ENCODE results near the gene PPT2.

DNA sequence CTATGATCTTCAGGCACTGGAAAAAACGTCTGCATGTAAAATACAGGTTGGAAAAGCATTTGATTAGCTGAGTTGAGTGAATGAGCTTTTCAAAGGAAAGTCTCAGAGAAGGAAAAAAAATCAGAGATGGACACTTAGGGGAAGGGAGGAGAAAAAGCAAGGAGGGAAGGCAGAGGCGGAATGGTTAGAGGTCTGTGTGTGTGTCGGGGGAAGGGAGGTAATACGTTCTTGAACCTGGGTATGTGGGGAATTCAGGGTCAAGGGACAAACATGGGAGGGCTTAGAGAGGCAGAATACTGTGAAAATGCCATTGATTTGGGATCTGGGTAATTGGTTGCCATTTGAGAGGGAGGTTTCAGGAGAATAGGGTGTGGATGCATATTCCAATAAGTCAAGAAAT, 7.3 kb upstream of the PPT2 start:
- TF ChIP-seq, protein P1, sequence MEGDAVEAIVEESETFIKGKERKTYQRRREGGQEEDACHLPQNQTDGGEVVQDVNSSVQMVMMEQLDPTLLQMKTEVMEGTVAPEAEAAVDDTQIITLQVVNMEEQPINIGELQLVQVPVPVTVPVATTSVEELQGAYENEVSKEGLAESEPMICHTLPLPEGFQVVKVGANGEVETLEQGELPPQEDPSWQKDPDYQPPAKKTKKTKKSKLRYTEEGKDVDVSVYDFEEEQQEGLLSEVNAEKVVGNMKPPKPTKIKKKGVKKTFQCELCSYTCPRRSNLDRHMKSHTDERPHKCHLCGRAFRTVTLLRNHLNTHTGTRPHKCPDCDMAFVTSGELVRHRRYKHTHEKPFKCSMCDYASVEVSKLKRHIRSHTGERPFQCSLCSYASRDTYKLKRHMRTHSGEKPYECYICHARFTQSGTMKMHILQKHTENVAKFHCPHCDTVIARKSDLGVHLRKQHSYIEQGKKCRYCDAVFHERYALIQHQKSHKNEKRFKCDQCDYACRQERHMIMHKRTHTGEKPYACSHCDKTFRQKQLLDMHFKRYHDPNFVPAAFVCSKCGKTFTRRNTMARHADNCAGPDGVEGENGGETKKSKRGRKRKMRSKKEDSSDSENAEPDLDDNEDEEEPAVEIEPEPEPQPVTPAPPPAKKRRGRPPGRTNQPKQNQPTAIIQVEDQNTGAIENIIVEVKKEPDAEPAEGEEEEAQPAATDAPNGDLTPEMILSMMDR (IDR thresholded peaks at IDR 0.05) = no peak
- no peak for TF ChIP-seq POLR2A (IDR thresholded peaks at IDR 0.05)

Data from uterus (tissue), 2 donors.